ENCODE data around the gene RAD51B.

GRCh38 chr14:68616221-68616902, 796.8 kb downstream of the RAD51B start:
- TF ChIP-seq, protein P1, sequence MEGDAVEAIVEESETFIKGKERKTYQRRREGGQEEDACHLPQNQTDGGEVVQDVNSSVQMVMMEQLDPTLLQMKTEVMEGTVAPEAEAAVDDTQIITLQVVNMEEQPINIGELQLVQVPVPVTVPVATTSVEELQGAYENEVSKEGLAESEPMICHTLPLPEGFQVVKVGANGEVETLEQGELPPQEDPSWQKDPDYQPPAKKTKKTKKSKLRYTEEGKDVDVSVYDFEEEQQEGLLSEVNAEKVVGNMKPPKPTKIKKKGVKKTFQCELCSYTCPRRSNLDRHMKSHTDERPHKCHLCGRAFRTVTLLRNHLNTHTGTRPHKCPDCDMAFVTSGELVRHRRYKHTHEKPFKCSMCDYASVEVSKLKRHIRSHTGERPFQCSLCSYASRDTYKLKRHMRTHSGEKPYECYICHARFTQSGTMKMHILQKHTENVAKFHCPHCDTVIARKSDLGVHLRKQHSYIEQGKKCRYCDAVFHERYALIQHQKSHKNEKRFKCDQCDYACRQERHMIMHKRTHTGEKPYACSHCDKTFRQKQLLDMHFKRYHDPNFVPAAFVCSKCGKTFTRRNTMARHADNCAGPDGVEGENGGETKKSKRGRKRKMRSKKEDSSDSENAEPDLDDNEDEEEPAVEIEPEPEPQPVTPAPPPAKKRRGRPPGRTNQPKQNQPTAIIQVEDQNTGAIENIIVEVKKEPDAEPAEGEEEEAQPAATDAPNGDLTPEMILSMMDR (conservative IDR thresholded peaks at IDR 0.05; ENCODE audit: low read depth, low read length) = no peak
- TF ChIP-seq EZH2 (IDR thresholded peaks at IDR 0.05; ENCODE audit: low read length, unreplicated experiment) = no peak
- no peak for TF ChIP-seq EZH2phosphoT487 (IDR thresholded peaks at IDR 0.05; ENCODE audit: borderline replicate concordance, low read length)

Measured in PC-3 (cell line).